ENCODE measurements around the gene PRSS8.

Gene PRSS8

DNA sequence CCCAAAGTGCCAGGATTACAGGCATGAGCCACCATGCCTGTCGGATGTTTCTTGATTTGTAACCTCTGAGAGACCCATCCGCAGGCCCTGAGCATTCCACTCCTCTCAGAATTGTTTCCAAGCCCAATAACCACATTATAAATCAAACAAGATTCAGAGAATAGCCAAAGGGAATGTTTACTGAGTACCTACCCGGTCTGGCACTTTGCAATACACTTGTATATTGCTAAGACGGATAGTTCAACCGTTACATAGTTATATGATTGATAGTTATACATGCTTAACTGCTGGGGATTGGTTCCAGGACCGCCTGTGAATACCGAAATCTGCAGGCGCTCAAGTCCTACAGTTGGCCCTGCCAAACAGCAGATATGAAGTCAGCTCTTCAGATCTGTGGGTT, 21.1 kb downstream of the PRSS8 start:
- no peaks in the 10 kb centered on the region for H3K27me3 ChIP-seq (ENCODE audit: insufficient read depth, low read length, poor library complexity)
- H3K4me1 ChIP-seq (ENCODE audit: insufficient read depth, low read length) = peaks cover 35% of the 10 kb centered on the region
- H4K20me1 ChIP-seq (ENCODE audit: insufficient read depth, low read length) = peaks cover 13% of the 10 kb centered on the region
- ATAC-seq (ENCODE audit: insufficient read depth, low read depth) (no peak), DNase-seq (no peak)
- H3K9me3 ChIP-seq (ENCODE audit: insufficient read depth, low read length, severe bottlenecking) = no peaks in the 10 kb centered on the region
- no peak overlapping the region for H3K4me2 ChIP-seq (ENCODE audit: insufficient read depth, low read length)
- peaks cover 32% of the 10 kb centered on the region for H3K79me2 ChIP-seq (ENCODE audit: insufficient read depth, low read length)
- no peak overlapping the region for H3K4me3 ChIP-seq (ENCODE audit: low read depth in 1 of 2, low read length in 2 of 2)
- no peak overlapping the region for H3K27ac ChIP-seq (ENCODE audit: low read length)
- peaks cover 50% of the 10 kb centered on the region for H3K36me3 ChIP-seq (ENCODE audit: insufficient read depth, low read length)
- TF ChIP-seq EZH2 (IDR thresholded peaks at IDR 0.05; ENCODE audit: borderline replicate concordance, low read depth, low read length, severe bottlenecking) = no peak
- no peak for TF ChIP-seq CTCF (IDR thresholded peaks at IDR 0.05; ENCODE audit: borderline replicate concordance, extremely low read depth, low read length, poor library complexity, severe bottlenecking)
- no peak overlapping the region for H3K9ac ChIP-seq (ENCODE audit: low read depth, low read length)
- no peak overlapping the region for H2AFZ ChIP-seq (ENCODE audit: low read depth, low read length)

- Histone ChIP-seq H3K27ac (ENCODE audit: low read length) (0 out of 2 replicates have a peak overlapping the region, but pooled peaks have one; percentile 7), H4K20me1 (ENCODE audit: insufficient read depth, low read length) (peaks cover 6% of the 10 kb centered on the region), H3K4me3 (ENCODE audit: low read depth in 1 of 2, low read length in 2 of 2) (no peak overlapping the region), H3K9me3 (ENCODE audit: insufficient read depth, low read length, severe bottlenecking) (no peaks in the 10 kb centered on the region), H2AFZ (ENCODE audit: low read depth, low read length) (no peak overlapping the region), H3K27me3 (ENCODE audit: insufficient read depth, low read length, poor library complexity) (no peaks in the 10 kb centered on the region), H3K9ac (ENCODE audit: low read depth, low read length) (no peak overlapping the region; the same call in 1 of the 2 replicates), H3K4me2 (ENCODE audit: insufficient read depth, low read length) (no peak overlapping the region), H3K79me2 (ENCODE audit: insufficient read depth, low read length) (peaks cover 32% of the 10 kb centered on the region), H3K36me3 (ENCODE audit: insufficient read depth, low read length) (peaks cover 42% of the 10 kb centered on the region), H3K4me1 (ENCODE audit: insufficient read depth, low read length) (peaks cover 33% of the 10 kb centered on the region)
- DNase-seq (no peak), ATAC-seq (ENCODE audit: insufficient read depth, low read depth) (no peak)
- TF ChIP-seq CTCF (IDR thresholded peaks at IDR 0.05; ENCODE audit: borderline replicate concordance, extremely low read depth, low read length, poor library complexity, severe bottlenecking) = no peak
- no peak for TF ChIP-seq EZH2 (IDR thresholded peaks at IDR 0.05; ENCODE audit: borderline replicate concordance, low read depth, low read length, severe bottlenecking)
These were observed 22.1 kb downstream of the PRSS8 start for GRCh38 chr16:31113121-31114120.

GRCh38 chr16:31112711-31113110, 22.8 kb downstream of the PRSS8 start:
- ATAC-seq (ENCODE audit: insufficient read depth, low read depth) (no peak), DNase-seq (no peak)
- H3K79me2 ChIP-seq (ENCODE audit: insufficient read depth, low read length) = peaks cover 28% of the 10 kb centered on the region
- H3K4me3 ChIP-seq (ENCODE audit: low read depth in 1 of 2, low read length in 2 of 2) = no peak overlapping the region
- H3K27me3 ChIP-seq (ENCODE audit: insufficient read depth, low read length, poor library complexity) = no peaks in the 10 kb centered on the region
- no peak overlapping the region for H2AFZ ChIP-seq (ENCODE audit: low read depth, low read length)
- 0 out of 2 replicates have a peak overlapping the region, but pooled peaks have one; percentile 7 for H3K27ac ChIP-seq (ENCODE audit: low read length)
- H3K4me2 ChIP-seq (ENCODE audit: insufficient read depth, low read length) = no peak overlapping the region
- TF ChIP-seq CTCF (IDR thresholded peaks at IDR 0.05; ENCODE audit: borderline replicate concordance, extremely low read depth, low read length, poor library complexity, severe bottlenecking) (no peak), EZH2 (IDR thresholded peaks at IDR 0.05; ENCODE audit: borderline replicate concordance, low read depth, low read length, severe bottlenecking) (no peak)
- H3K9me3 ChIP-seq (ENCODE audit: insufficient read depth, low read length, severe bottlenecking) = no peaks in the 10 kb centered on the region
- no peak overlapping the region for H3K9ac ChIP-seq (ENCODE audit: low read depth, low read length)
- peaks cover 42% of the 10 kb centered on the region for H3K36me3 ChIP-seq (ENCODE audit: insufficient read depth, low read length)
- peaks cover 33% of the 10 kb centered on the region for H3K4me1 ChIP-seq (ENCODE audit: insufficient read depth, low read length)
- no peaks in the 10 kb centered on the region for H4K20me1 ChIP-seq (ENCODE audit: insufficient read depth, low read length)
